GM10248 (cell line): ENCODE measurements around the gene ATG16L2.
"Not testable (repeated sequence)": the region's sequence is repeated elsewhere in the genome, so short reads cannot be mapped to it uniquely, and the experiment has no call there.

Source experiments
- CTCF ChIA-PET: fragments of 300-600 bp; sonication (Branson Sonifier 250); formaldehyde crosslinking; extraction: SDS; loops from one replicate; lab custom pipeline; 2021; ENCODE audit warnings: antibody characterized with exemption; lab: Yijun Ruan, JAX
- POLR2A ChIA-PET: fragments of 350-650 bp; sonication (Branson Sonifier 250); formaldehyde crosslinking; extraction: SDS; loops from one replicate; lab custom pipeline; 2020; ENCODE audit warnings: antibody characterized with exemption; lab: Yijun Ruan, JAX
- DNase-seq: peaks from one replicate; pipeline ENCODE4 v3.0.0; 2012; ENCODE audit errors: extremely low spot score
- CTCF ChIP-seq: IDR thresholded peaks from 2 replicates; pipeline ENCODE4 v1.5.1; 2012; ENCODE audit warnings: mild to moderate bottlenecking, low read depth; ENCODE audit errors: extremely low read depth, missing control alignments, control extremely low read depth

The ATG16L2 gene

GRCh38 chr11:72798361-72798760 lies 15.8 kb upstream of the ATG16L2 start:
- ChIA-PET CTCF (interaction anchor here (1.1 to 1.8 kb wide), 3 partner anchors 10 to 67 kb away, joined by 4 to 13 read pairs (median 4); no protein-coding TSS in a partner anchor), POLR2A (interaction anchor here (0.9 kb wide), 1 partner anchor 15 kb away, joined by 3 read pairs; no protein-coding TSS in a partner anchor)
- no peak for DNase-seq
- TF ChIP-seq CTCF, result no peak

GRCh38 chr11:72799441-72799840 lies 14.8 kb upstream of the ATG16L2 start:
- TF ChIP-seq CTCF, result no peak
- DNase-seq, result no peak
- POLR2A ChIA-PET, result no interaction called here
- CTCF ChIA-PET, result no interaction called here

GRCh38 chr11:72802822-72803221 lies 11.4 kb upstream of the ATG16L2 start:
- TF ChIP-seq CTCF, result no peak
- ChIA-PET POLR2A (interaction anchor here (0.6 kb wide), 1 partner anchor 452 kb away, joined by 3 read pairs; no protein-coding TSS in a partner anchor), CTCF (interaction anchor here (0.9 to 1.6 kb wide), 3 partner anchors 9 to 29 kb away, joined by 3 to 13 read pairs (median 10); partner anchors contain the start of gene STARD10)
- no peak for DNase-seq

DNA sequence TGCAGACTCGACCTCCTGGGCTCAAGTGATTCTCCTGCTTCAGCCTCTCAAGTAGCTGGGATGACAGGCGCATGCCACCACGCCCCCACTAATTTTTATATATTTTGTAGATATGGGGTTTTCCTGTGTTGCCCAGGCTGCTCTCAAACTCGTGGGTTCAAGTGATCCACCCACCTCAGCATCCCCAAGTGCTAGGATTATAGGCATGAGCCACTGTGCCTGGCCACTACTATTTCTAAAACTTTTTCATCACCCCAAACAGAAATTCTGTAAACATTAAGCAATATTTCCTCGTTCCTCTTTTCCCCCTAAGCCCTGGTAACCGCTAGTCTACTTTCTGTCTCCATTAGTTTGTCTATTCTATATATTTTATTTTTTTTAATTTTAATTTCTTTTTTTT lies 9.0 kb upstream of the ATG16L2 start:
- CTCF ChIA-PET, result interaction anchor here (1.8 kb wide), 1 partner anchor 13 kb away, joined by 4 read pairs; no protein-coding TSS in a partner anchor
- no peak for DNase-seq
- POLR2A ChIA-PET, result no interaction called here
- TF ChIP-seq CTCF, result no peak

DNA sequence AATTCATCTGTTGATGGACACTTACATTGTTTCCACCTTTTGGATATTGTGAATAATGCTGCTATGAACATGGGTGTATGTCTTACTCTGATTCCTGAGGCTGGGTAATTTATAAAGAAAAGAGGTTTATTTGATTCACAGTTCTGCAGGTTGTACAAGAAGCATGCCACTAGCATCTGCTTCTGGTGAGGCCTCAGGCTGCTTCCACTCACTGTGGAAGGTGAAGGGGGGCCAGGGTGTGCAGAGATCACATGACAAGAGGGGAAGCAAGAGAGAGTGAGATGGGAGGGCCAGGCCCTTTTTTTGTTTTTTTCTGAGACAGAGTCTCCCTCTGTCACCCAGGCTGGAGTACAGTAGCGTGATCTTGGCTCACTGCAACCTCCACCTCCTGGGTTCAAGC lies 7.8 kb upstream of the ATG16L2 start:
- POLR2A ChIA-PET, CTCF ChIA-PET: not testable (repeated sequence)

DNA sequence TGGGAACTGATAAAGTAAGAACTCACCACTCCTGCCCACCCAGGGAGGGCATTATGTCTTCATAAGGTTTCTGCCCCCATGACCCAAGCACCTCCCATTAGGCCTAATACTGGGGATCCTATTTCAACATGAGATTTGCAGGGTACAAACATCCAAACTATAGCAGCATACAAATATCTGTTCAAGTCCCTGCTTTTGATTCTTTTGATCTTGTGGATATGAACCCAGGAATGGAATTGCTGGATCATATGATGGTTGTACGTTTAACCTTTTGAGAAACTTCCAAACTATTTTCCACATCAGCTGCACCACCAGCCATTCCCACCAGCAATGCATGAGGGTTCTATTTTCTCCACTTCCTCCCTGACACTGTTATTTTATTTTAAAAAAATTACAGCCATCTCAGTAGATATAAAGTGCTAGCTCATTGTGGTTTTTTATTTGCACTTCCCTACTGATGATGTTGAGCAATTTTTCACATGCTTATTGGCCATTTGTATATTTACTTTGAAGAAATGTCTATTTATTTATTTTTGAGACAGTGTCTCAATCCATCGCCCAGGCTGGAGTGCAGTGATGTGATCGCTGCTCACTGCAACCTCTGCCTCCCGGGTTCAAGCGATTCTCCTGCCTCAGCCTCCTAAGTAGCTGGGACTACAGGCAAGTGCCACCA lies 7.1 kb upstream of the ATG16L2 start:
- ChIA-PET POLR2A (no interaction called here), CTCF (interaction anchor here (0.8 to 7.2 kb wide), 3 partner anchors 13 to 31 kb away, joined by 3 to 76 read pairs (median 6); partner anchors contain the start of gene STARD10)
- no peak for TF ChIP-seq CTCF
- DNase-seq, result no peak

More for the DNA sequence above, 7.8 kb upstream of the ATG16L2 start:
- not testable (repeated sequence) for DNase-seq

DNA sequence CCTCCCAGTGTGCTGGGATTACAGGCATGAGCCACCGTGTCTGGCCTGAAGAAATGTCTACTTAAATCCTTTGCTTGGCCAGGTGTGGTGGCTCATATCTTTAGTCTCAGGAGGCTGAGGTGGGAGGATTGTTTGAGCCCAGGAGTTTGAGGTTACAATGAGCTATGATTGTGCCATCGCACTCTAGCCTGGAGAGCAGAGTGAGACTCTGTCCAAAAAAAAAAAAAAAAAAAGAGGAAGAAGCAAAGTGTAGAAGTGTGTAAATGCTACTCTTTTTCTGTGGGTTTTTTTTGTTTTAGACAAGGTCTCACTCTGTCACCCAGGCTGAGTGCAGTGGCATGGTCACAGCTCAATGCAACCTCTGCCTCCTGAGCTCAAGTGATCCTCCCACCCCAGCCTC lies 6.4 kb upstream of the ATG16L2 start:
- TF ChIP-seq CTCF, result no peak
- POLR2A ChIA-PET, result no interaction called here
- CTCF ChIA-PET, result interaction anchor here (0.8 to 7.2 kb wide), 3 partner anchors 14 to 31 kb away, joined by 3 to 76 read pairs (median 6); partner anchors contain the start of gene STARD10
- no peak for DNase-seq
